Hepatocyte (in vitro differentiated cells): ENCODE results near the gene ITIH1. TPM values are rescaled to one million over a fixed set of nuclear protein-coding genes. Genes with fewer than 3 reads are reported as not detected.

Experiments used
- DNase-seq: peaks from one replicate; pipeline ENCODE4 v3.0.0-alpha.2; 2016; ENCODE audit warnings: low spot score
- H2AFZ ChIP-seq: fragments of 200-600 bp; sonication (generic); 2 replicates; pipeline ENCODE4 v1.6.0; 2016; ENCODE audit warnings: antibody characterized with exemption, mild to moderate bottlenecking
- H3K27ac ChIP-seq: fragments of 200-600 bp; sonication (generic); 2 replicates; pipeline ENCODE4 v1.5.1; 2016; ENCODE audit warnings: mild to moderate bottlenecking
- H3K27me3 ChIP-seq: fragments of 200-600 bp; sonication (generic); 2 replicates; pipeline ENCODE4 v1.6.1; 2016
- H3K36me3 ChIP-seq: fragments of 200-600 bp; sonication (generic); replicated peaks from 2 replicates; pipeline ENCODE4 v1.5.1; 2016; ENCODE audit warnings: low read depth; ENCODE audit not compliant: insufficient read depth
- H3K4me1 ChIP-seq: fragments of 200-600 bp; sonication (generic); 2 replicates; pipeline ENCODE4 v1.5.1; 2016; ENCODE audit warnings: mild to moderate bottlenecking, moderate library complexity; ENCODE audit not compliant: insufficient read depth
- H3K4me2 ChIP-seq: fragments of 200-600 bp; sonication (generic); 2 replicates; pipeline ENCODE4 v1.6.0; 2016
- H3K4me3 ChIP-seq: fragments of 200-600 bp; sonication (generic); 2 replicates; pipeline ENCODE4 v1.5.1; 2016; ENCODE audit warnings: mild to moderate bottlenecking
- H3K79me2 ChIP-seq: fragments of 200-600 bp; sonication (generic); 2 replicates; pipeline ENCODE4 v1.6.0; 2017; ENCODE audit warnings: mild to moderate bottlenecking
- H3K9me2 ChIP-seq: fragments of 200-600 bp; sonication (generic); replicated peaks from 2 replicates; pipeline ENCODE4 v1.6.0; 2017; ENCODE audit warnings: mild to moderate bottlenecking; ENCODE audit not compliant: insufficient read depth
- H3K9me3 ChIP-seq: fragments of 200-600 bp; sonication (generic); 2 replicates; pipeline ENCODE4 v1.5.1; 2016; ENCODE audit warnings: low read depth, mild to moderate bottlenecking
- H4K20me1 ChIP-seq: fragments of 200-600 bp; sonication (generic); 2 replicates; pipeline ENCODE4 v1.6.0; 2016; ENCODE audit warnings: mild to moderate bottlenecking; ENCODE audit not compliant: insufficient read depth, poor library complexity, severe bottlenecking
- EZH2 ChIP-seq: fragments of 200-600 bp; sonication (generic); IDR thresholded peaks from 2 replicates; pipeline ENCODE4 v1.6.1; 2016; ENCODE audit warnings: antibody characterized with exemption, mild to moderate bottlenecking, borderline replicate concordance
- EZH2phosphoT487 ChIP-seq: fragments of 200-600 bp; sonication (generic); IDR thresholded peaks from one replicate; pipeline ENCODE4 v1.6.1; 2018; ENCODE audit warnings: antibody characterized with exemption, mild to moderate bottlenecking, low read depth, moderate library complexity; ENCODE audit not compliant: unreplicated experiment, severe bottlenecking
- WGBS: methylation state at CpG from one replicate; pipeline ENCODE4 v1.1.6; 2016; ENCODE audit warnings: low lambda C conversion rate; ENCODE audit errors: missing lambda C conversion rate; 5-methylcytosine and 5-hydroxymethylcytosine counted together
- polyA plus RNA-seq: library from polyadenylated mRNA; unstranded; fragments of >200 nt; fragmentation: Nextera tagmentation; extraction: Ambion mirVana; gene quantifications from 2 replicates; pipeline ENCODE4 v1.2.1, GENCODE V29; 2016
- total RNA-seq: library from RNA; depleted of rRNA; stranded (reverse); fragments of >200 nt; gene quantifications from 2 replicates; pipeline ENCODE4 v1.2.3, GENCODE V29; 2014
- TF ChIP-seq, protein P1 (sequence below): fragments of 200-600 bp; sonication (generic); IDR thresholded peaks from 2 replicates; pipeline ENCODE4 v1.5.1; 2016; ENCODE audit warnings: antibody characterized with exemption, mild to moderate bottlenecking; ENCODE audit not compliant: poor library complexity

ITIH1 gene
- total and polyA plus RNA-seq, 2 experiments from 2014 or later, result 154 to 250 TPM

DNA sequence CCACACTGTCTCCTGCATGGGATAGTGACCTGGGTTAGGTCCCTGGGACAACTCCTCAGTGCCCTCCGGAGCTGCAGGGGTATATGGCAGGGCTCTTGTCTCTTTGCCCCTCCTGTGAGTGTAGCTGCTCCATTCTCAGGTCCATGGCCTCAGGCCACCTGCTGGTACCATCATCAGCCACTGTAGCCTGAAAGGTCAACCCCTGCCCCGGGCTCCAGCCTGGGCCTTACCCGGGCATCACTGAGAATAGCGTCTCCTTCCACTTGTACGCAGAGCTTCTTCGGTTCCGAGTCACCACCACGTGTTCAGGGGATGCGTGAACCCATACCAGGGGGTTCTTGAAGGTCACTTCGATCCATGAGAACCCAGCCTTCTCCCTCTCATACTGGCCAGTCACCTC is 39.3 kb downstream of the ITIH1 start:
- Histone ChIP-seq H3K4me2 (no peak overlapping the region), H2AFZ (no peak overlapping the region), H3K9me3 (no peaks in the 10 kb centered on the region), H3K4me1 (no peaks in the 10 kb centered on the region), H3K36me3 (no peaks in the 10 kb centered on the region), H3K27me3 (no peaks in the 10 kb centered on the region), H3K4me3 (no peak overlapping the region), H3K79me2 (no peaks in the 10 kb centered on the region), H4K20me1 (no peaks in the 10 kb centered on the region), H3K27ac (no peak overlapping the region), H3K9me2 (no peaks in the 10 kb centered on the region)
- WGBS, result 89% methylated on average over 10 of the region's 10 CpGs
- DNase-seq, result no peak
- TF ChIP-seq EZH2phosphoT487, result no peak
- TF ChIP-seq, protein P1, sequence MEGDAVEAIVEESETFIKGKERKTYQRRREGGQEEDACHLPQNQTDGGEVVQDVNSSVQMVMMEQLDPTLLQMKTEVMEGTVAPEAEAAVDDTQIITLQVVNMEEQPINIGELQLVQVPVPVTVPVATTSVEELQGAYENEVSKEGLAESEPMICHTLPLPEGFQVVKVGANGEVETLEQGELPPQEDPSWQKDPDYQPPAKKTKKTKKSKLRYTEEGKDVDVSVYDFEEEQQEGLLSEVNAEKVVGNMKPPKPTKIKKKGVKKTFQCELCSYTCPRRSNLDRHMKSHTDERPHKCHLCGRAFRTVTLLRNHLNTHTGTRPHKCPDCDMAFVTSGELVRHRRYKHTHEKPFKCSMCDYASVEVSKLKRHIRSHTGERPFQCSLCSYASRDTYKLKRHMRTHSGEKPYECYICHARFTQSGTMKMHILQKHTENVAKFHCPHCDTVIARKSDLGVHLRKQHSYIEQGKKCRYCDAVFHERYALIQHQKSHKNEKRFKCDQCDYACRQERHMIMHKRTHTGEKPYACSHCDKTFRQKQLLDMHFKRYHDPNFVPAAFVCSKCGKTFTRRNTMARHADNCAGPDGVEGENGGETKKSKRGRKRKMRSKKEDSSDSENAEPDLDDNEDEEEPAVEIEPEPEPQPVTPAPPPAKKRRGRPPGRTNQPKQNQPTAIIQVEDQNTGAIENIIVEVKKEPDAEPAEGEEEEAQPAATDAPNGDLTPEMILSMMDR, result no peak

DNA sequence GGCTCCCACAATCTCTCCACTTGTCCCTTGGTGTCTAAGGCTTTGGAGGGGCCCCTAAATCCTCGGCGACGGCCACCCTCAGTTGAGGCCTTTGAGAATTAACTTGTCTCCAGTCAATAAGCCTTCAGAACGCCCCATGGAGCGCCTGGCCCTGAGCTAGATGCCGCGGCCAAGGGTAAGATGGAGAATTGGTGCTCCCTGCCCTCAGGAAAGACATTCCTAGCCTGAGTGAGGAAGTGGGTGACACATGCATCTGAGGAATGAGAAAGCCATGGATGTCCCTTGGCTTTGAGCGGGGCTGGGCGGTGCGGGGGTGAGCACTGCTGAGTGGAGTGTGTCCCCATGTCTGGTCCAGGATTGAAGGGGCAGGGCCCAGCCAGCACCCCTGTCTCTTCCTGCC is 39.8 kb downstream of the ITIH1 start:
- Histone ChIP-seq H3K9me2 (no peaks in the 10 kb centered on the region), H3K4me3 (no peak overlapping the region), H3K4me2 (no peak overlapping the region), H3K27me3 (no peaks in the 10 kb centered on the region), H4K20me1 (no peaks in the 10 kb centered on the region), H3K4me1 (no peaks in the 10 kb centered on the region), H2AFZ (no peak overlapping the region), H3K36me3 (no peaks in the 10 kb centered on the region), H3K79me2 (no peaks in the 10 kb centered on the region), H3K27ac (no peak overlapping the region), H3K9me3 (no peaks in the 10 kb centered on the region)
- WGBS, result 98% methylated on average over 10 of the region's 10 CpGs
- DNase-seq, result no peak
- TF ChIP-seq, protein P1, result no peak
- TF ChIP-seq EZH2phosphoT487 (no peak), EZH2 (no peak)

DNA sequence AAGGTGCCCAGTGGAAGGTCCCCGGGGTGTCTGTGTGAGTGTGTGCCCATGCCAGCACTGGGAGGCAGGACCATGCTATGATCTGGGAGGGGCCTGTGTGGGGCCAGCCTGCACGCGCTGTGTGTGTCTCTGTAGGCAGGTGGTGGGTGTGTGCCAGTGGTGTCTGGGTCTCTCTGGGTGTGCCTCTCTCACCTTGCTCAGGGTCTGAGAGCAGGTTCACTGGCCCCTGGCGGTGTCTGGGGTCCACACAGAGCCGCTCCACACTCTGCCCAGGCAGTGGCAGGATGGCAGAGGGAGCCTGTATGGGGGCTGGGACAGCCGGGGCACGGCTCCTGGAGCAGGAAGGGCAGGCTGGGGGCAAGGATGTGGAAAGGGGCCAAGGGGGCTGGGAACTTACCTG is 40.5 kb downstream of the ITIH1 start:
- no peaks in the 10 kb centered on the region for H3K4me1 ChIP-seq

More for the DNA sequence above, 40.5 kb downstream of the ITIH1 start:
- H3K9me2 ChIP-seq, result no peaks in the 10 kb centered on the region
- H2AFZ ChIP-seq, result no peak overlapping the region
- no peaks in the 10 kb centered on the region for H3K36me3 ChIP-seq
- DNase-seq, result no peak
- no peak overlapping the region for H3K4me2 ChIP-seq
- H4K20me1 ChIP-seq, result no peaks in the 10 kb centered on the region
- TF ChIP-seq, protein P1, result no peak
- TF ChIP-seq EZH2, result no peak
- TF ChIP-seq EZH2phosphoT487, result no peak
- no peaks in the 10 kb centered on the region for H3K27me3 ChIP-seq
- no peak overlapping the region for H3K27ac ChIP-seq
- 97% methylated on average over 5 of the region's 7 CpGs for whole genome bisulfite sequencing
- no peaks in the 10 kb centered on the region for H3K9me3 ChIP-seq
- H3K79me2 ChIP-seq, result no peaks in the 10 kb centered on the region
- no peak overlapping the region for H3K4me3 ChIP-seq
